NCI-H1436 treated with DMSO at 0.1 percent for 48 hours (cell line): ENCODE data around the gene KIR2DL3.
"Not testable (repeated sequence)": the region's sequence is repeated elsewhere in the genome, so short reads cannot be mapped to it uniquely, and the experiment has no call there.

Source experiments
- DNase-seq: peaks from one replicate; lab custom pipeline; 2025; lab: John Stamatoyannopoulos, UW

The KIR2DL3 gene

DNA sequence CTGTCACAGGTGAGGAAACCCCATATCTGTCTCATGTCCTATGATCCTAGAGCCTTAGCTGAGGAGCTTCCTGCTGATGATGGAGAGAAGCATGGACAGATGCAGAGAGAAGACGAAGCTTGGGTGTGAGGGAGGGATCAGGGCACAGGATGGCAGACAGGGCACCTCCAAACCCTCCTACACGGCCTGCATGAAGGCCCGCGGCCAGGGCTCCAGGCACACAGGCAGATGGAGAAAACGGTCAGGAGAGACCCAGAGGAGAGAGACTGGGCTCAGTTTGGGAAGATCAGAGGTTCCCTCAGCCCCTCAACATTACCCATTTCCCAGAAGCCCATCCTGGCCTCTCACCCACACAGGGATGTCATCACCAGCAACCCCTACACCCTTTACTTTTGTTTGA, 5.8 kb downstream of the KIR2DL3 start:
- not testable (repeated sequence) for DNase-seq

DNA sequence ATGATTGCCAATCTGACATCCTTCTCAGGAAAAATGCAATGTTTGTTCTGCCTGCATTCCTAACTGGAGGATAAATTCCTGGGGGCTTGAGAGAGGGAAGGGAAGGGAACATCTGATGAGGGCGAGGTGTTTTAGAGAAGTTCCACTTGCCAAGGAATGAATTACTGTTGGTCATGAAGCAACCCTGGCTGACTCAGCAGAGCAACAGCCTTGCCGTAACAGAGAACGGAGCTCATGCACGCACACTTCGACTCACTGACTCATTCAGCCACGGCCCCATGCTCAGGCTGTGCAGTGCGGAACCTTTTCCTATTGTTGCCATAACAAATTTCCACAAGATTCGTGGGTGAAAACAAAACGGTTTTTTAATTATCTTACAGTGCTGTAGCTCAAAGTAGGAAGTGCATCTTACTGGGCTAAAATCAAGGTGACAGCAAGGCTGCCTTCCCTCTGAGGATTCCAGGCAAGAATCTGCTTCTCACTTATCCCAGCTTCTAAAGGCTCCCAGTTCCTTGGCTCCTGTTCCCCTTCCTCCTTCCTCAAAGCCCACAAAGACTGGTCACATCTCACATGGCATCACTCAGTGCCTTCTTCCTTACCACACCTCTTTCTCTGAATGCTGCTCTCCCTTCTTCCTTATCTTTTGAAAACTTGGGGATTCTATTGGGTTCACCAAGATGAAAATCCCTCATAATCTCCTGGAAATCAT, 9.5 kb downstream of the KIR2DL3 start:
- not testable (repeated sequence) for DNase-seq

DNA sequence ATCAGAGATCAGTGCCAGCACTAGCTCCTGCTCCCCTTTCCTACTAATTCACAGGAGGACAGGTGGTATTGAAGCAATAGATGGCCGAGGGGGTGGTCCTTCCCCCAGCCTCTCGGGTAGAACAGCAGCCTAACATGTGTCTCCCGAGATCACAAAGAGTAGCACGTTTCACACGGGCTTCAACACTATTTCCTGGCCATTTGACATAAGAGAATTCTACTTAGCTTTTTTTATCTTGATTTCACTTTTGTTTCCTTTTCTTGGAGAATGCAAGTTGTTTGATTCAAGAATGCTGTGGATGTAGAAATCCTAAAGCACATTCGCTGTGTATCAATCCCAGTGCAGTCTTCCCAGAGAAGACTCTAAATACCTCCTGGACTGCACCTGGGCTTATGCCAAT, 12.0 kb downstream of the KIR2DL3 start:
- not testable (repeated sequence) for DNase-seq

DNA sequence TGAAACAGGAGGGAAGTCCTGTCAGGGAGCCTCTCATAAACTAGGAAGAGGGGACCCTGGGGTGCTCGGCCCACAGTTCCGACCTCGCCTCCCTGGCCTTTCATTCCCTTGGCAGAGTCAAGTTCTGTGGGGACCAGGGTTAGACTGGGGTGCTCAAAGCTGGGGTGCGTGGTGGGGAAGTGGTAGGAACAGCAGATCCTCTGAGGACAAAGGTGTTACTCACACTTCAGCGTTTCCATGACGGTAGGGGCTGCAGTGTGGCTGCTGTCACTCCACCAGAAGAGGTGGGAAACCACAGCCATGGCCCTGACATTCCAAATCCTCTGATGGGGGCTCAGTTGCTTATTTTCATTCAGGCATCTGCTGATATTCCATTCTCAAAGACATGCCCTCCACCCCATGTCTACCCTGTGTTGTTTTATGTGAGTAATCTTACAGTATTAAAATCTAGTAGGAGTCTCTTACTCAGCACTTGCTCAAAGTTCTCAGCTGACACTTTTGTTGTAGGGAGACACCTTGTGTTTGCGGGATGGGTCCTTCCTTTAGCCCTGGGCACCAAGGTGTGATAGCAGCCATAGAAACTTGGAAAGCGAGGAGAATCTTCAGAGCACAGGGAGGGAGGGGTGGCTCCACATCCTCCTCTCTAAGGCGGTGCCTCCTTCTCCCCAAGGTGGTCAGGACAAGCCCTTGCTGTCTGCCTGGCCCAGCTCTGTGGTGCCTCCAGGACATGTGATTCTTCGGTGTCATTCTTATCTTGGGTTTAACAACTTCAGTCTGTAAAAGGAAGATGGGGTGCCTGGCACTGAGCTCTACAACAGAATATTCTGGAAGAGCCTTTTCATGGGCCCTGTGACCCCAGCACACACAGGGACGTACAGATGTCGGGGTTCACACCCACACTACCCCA, 18.1 kb downstream of the KIR2DL3 start:
- not testable (repeated sequence) for DNase-seq

DNA sequence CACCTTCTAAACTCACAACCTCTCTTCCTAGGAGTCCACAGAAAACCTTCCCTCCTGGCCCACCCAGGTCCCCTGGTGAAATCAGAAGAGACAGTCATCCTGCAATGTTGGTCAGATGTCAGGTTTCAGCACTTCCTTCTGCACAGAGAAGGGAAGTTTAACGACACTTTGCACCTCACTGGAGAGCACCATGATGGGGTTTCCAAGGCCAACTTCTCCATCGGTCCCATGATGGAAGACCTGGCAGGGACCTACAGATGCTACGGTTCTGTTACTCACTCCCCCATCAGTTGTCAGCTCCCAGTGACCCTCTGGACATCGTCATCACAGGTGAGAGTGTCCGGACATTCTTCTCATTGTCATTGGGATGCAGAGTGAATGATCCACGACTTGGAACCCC, 20.3 kb downstream of the KIR2DL3 start:
- not testable (repeated sequence) for DNase-seq

DNA sequence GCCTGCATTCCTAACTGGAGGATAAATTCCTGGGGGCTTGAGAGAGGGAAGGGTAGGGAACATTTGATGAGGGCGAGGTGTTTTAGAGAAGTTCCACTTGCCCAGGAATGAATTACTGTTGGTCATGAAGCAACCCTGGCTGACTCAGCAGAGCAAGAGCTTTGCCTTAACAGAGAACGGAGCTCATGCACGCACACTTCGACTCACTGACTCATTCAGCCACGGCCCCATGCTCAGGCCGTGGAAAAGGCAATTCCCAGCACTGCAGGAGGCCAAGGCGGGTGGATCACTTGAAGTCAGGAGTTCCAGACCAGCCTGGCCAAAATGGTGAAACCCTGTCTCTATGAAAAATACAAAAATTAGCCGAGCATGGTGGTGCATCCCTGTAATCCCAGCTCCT, 25.9 kb downstream of the KIR2DL3 start:
- not testable (repeated sequence) for DNase-seq

DNA sequence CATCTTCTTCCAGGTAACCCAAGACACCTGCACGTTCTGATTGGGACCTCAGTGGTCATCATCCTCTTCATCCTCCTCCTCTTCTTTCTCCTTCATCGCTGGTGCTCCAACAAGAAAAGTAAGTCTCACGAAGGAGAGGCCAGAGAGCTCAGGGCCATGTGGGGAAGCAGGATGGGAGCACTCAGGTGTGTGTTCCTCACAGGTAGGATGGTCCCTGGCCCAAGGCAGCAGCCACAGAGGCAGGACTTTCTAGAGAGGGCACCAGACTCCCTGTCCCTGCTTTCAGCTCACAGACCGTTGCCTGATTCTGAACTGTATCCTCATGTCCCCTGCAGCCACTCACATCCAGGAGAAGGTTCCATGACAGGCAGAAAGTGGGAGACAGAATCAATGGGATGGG, 28.2 kb downstream of the KIR2DL3 start:
- DNase-seq: not testable (repeated sequence)

DNA sequence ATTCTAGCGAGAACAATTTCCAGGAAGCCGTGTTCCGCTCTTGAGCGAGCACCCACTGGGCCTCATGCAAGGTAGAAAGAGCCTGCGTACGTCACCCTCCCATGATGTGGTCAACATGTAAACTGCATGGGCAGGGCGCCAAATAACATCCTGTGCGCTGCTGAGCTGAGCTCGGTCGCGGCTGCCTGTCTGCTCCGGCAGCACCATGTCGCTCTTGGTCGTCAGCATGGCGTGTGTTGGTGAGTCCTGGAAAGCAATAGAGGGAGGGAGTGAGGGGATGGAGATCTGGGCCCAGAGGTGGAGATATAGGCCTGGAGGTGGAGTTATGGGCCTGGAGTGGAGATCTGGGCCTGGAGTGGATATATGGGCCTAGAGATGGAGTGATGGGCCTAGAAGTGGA, 31.3 kb downstream of the KIR2DL3 start, which contains the start of gene KIR2DL1:
TSS of gene KIR2DL1 (plus strand) at position 148 of the 400 bp plus-strand sequence. CDS start at position 206, 58 bp downstream.
- not testable (repeated sequence) for DNase-seq

DNA sequence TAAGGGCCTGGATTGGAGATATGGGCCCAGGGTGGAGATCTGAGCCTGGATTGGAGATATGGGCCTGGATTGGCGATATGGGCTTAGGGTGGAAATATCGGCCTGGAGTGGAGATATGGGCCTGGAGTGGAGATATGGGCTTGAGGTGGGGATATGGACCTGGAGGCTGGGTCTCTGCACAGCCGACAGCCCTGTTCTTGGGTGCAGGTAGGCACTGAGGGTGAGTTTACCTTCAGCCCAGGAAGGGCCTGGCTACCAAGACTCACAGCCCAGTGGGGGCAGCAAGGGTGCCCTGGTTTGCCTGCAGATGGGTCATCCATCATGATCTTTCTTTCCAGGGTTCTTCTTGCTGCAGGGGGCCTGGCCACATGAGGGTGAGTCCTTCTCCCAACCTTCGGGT, 32.2 kb downstream of the KIR2DL3 start:
- DNase-seq: not testable (repeated sequence)

DNA sequence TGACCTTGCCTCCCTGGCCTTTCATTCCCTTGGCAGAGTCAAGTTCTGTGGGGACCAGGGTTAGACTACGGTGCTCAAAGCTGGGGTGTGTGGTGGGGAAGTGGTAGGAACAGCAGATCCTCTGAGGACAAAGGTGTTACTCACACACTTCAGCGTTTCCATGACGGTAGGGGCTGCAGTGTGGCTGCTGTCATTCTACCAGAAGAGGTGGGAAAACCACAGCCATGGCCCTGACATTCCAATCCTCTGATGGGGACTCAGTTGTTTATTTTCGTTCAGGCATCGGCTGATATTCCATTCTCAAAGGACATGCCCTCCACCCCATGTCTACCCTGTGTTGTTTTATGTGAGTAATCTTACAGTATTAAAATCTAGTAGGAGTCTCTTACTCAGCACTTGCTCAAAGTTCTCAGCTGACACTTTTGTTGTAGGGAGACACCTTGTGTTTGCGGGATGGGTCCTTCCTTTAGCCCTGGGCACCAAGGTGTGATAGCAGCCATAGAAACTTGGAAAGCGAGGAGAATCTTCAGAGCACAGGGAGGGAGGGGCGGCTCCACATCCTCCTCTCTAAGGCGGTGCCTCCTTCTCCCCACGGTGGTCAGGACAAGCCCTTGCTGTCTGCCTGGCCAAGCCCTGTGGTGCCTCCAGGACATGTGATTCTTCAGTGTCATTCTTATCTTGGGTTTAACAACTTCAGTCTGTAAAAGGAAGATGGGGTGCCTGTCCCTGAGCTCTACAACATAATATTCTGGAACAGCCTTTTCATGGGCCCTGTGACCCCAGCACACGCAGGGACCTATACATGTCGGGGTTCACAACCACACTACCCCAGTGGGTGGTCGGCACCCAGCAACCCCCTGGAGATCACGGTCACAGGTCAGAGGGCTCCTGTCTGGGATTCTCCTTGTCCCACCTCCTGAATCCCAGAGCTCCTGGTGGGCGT, 33.0 kb downstream of the KIR2DL3 start:
- DNase-seq: not testable (repeated sequence)

DNA sequence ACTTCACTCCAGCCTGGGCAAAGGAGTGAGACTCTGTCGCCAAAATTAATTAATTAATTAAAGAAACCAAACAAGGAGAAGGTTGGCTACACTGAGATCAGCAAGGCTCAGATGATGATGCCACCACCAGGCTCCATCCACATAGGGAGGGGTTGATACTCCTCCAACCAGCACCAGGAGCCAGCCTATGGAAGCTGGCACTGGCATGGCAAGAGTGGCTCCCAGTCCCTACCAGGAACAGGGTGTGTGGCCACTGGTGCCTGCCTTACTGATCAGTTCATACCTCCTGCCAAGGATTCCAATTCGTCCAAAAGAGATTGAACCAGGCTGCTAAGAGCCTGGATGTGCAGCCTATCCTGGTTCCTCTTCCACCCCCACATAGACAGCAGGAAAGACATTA, 34.4 kb downstream of the KIR2DL3 start:
- not testable (repeated sequence) for DNase-seq

DNA sequence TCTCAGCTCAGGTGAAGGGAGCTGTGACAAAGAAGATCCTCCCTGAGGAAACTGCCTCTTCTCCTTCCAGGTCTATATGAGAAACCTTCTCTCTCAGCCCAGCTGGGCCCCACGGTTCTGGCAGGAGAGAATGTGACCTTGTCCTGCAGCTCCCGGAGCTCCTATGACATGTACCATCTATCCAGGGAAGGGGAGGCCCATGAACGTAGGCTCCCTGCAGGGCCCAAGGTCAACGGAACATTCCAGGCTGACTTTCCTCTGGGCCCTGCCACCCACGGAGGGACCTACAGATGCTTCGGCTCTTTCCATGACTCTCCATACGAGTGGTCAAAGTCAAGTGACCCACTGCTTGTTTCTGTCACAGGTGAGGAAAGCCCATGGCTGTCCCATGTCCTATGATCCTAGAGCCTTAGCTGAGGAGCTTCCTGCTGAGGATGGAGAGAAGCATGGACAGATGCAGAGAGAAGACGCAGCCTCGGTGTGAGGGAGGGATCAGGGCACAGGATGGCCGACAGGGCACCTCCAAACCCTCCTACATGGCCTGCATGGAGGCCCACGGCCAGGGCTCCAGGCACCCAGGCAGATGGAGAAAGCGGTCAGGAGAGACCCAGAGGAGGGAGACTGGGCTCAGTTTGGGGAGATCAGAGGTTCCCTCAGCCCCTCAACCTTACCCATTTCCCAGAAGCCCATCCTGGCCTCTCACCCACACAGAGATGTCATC, 36.9 kb downstream of the KIR2DL3 start:
- not testable (repeated sequence) for DNase-seq

DNA sequence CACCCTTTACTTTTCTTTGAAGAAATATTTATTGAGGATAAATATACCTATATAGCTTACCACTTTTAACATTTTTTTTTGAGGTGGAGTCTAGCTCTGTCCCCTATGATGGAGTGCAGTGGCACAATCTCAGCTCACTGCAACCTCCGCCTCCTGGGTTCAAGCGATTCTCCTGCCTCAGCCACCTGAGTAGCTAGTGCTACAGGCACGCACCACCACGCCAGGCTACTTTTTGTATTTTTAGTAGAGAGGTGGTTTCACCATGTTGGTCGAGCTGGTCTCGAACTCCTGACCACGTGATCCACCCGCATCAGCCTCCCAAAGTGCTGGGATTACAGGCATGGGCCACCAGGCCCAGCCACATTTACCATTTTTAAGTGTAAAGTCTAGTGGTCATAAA, 37.5 kb downstream of the KIR2DL3 start:
- DNase-seq: not testable (repeated sequence)

DNA sequence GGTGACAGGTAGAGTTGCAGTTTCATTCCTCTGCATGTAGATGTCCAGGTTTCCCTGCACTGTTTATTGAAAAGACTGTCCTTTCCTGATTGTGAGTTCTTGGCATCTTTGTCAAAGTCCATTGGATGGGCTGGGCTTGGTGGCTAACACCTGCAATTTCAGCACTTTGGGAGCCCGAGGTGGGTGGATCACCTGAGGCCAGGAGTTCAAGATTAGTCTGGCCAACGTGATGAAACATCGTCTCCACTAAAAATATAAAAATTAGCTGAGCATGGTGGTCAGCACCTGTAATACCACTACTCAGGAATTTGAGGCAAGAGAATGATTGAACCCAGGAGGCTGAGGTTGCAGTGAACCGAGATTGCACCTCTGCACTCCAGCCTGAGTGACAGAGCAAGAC, 39.5 kb downstream of the KIR2DL3 start:
- DNase-seq: not testable (repeated sequence)

DNA sequence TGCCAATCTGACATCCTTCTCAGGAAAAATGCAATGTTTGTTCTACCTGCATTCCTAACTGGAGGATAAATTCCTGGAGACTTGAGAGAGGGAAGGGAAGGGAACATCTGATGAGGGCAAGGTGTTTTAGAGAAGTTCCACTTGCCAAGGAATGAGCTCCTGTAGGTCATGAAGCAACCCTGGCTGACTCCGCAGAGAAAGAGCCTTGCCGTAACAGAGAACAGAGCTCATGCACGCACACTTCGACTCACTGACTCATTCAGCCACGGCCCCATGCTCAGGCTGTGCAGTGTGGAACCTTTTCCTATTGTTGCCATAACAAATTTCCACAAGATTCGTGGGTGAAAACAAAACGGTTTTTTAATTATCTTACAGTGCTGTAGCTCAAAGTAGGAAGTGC, 40.6 kb downstream of the KIR2DL3 start:
- not testable (repeated sequence) for DNase-seq

DNA sequence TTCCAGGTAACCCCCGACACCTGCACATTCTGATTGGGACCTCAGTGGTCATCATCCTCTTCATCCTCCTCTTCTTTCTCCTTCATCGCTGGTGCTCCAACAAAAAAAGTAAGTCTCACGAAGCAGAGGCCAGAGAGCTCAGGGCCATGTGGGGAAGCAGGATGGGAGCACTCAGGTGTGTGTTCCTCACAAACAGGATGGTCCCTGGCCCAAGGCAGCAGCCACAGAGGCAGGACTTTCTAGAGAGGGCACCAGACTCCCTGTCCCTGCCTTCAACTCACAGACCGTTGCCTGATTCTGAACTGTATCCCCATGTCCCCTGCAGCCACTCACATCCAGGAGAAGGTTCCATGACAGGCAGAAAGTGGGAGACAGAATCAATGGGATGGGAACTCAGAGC, 44.6 kb downstream of the KIR2DL3 start:
- not testable (repeated sequence) for DNase-seq

DNA sequence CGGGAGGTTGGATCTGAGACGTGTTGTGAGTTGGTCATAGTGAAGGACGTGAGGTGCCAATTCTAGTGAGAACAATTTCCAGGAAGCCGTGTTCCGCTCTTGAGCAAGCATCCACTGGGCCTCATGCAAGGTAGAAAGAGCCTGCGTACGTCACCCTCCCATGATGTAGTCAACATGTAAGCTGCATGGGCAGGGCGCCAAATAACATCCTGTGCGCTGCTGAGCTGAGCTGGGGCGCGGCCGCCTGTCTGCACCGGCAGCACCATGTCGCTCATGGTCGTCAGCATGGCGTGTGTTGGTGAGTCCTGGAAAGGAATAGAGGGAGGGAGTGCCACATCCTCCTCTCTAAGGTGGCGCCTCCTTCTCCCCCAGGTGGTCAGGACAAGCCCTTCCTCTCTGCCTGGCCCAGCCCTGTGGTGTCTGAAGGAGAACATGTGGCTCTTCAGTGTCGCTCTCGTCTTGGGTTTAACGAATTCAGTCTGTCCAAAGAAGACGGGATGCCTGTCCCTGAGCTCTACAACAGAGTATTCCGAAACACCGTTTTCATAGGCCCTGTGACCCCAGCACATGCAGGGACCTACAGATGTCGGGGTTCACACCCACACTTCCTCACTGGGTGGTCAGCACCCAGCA, 47.9 kb downstream of the KIR2DL3 start:
- not testable (repeated sequence) for DNase-seq

DNA sequence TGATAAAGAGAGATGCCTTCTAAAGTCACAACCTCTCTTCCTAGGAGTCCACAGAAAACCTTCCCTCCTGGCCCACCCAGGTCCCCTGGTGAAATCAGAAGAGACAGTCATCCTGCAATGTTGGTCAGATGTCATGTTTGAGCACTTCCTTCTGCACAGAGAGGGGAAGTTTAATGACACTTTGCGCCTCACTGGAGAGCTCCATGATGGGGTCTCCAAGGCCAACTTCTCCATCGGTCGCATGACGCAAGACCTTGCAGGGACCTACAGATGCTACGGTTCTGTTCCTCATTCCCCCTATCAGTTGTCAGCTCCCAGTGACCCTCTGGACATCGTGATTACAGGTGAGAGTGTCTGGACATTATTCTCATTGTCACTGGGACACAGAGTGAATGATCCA, 49.8 kb downstream of the KIR2DL3 start:
- not testable (repeated sequence) for DNase-seq

DNA sequence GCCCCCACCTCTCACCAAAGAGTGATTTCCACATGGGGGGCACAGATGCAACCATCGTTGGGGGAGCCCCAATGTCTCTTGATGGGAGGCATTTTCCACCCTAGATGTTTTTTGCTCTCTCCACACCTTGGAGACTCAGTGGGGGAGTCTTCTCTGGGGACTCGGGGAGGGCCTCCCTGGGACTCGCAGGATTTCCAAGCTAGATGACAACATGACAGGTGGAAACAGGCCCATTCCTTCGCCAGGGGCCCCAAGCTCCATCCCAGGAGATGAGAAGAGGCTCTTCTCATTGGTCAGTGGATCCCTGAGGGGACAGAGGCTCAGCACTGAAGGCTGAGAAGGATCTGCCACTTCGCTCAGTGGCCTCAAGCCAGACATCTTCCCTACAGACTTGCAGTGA, 52.4 kb downstream of the KIR2DL3 start:
- no peak for DNase-seq

DNA sequence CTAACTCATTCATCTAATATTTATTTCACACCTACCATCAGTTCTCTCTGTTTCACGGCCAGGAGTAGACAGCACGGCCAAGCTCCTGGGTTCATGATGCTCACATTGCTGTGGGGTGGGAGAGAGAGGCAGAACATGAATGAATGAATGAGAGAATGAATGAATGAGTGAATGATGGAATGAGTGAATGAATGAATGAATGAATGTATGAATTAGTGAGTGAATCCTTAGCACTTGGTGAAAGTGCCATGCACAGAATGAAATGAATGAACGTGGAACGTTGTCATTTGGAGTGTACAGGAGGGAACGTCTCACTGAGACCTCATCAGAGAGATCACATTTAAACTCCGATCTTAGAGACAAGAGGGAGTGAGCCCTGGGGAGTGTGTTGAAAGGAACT, 53.2 kb downstream of the KIR2DL3 start:
- DNase-seq: no peak

DNA sequence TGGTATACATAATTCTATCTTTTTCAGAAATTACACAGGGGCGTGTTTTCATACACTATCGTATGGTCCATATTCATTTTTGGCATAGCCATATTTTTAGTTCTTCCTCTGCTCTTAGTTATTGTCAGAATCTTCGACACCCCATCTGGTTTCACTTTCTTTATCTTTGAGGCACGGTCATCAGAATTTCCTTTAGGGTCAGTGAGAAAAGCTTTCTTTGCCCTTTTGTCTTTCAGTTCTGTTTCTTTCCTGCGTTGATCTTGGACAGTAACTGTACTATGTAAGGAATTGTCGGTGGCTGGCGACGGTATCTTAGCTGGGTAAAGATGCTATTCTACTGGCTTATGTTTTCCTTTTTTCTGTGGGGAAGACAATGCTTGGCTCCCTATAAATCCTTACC, 54.5 kb downstream of the KIR2DL3 start:
- DNase-seq: no peak
